NB4 (cell line): Measurements from ENCODE around the gene RER1.

Experiments used
- MYC ChIP-seq: IDR thresholded peaks from 2 replicates; pipeline ENCODE4 v1.6.1; 2011; ENCODE audit warnings: low read depth, low read length
- POLR2A ChIP-seq: IDR thresholded peaks from 2 replicates; pipeline ENCODE4 v1.6.1; 2011; ENCODE audit warnings: mild to moderate bottlenecking; ENCODE audit not compliant: insufficient read length; ENCODE audit errors: extremely low read depth
- TF ChIP-seq, protein P1 (sequence below): IDR thresholded peaks from one replicate; pipeline ENCODE4 v1.5.1; 2012; ENCODE audit warnings: low read depth, low read length

- TF ChIP-seq, protein P1, sequence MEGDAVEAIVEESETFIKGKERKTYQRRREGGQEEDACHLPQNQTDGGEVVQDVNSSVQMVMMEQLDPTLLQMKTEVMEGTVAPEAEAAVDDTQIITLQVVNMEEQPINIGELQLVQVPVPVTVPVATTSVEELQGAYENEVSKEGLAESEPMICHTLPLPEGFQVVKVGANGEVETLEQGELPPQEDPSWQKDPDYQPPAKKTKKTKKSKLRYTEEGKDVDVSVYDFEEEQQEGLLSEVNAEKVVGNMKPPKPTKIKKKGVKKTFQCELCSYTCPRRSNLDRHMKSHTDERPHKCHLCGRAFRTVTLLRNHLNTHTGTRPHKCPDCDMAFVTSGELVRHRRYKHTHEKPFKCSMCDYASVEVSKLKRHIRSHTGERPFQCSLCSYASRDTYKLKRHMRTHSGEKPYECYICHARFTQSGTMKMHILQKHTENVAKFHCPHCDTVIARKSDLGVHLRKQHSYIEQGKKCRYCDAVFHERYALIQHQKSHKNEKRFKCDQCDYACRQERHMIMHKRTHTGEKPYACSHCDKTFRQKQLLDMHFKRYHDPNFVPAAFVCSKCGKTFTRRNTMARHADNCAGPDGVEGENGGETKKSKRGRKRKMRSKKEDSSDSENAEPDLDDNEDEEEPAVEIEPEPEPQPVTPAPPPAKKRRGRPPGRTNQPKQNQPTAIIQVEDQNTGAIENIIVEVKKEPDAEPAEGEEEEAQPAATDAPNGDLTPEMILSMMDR = no peak
- no peak for TF ChIP-seq POLR2A
- no peak for TF ChIP-seq MYC
Measured at GRCh38 chr1:2342384-2343022, 49.1 kb upstream of the RER1 start.
